Gastrocnemius medialis (tissue), 4 donors: ENCODE measurements around the gene HOMER2. TPM values are rescaled to one million over a fixed set of nuclear protein-coding genes. Genes with fewer than 3 reads are reported as not detected.

Source experiments
- ATAC-seq, 2 donors: fragments of 150-250 bp; one replicate each; pipeline ENCODE4 v1.9.1; 2016
- DNase-seq, 2 donors: peaks; one replicate each; pipeline ENCODE4 v3.0.0-alpha.2; 2019
- H3K27ac ChIP-seq, 4 donors: fragments of 200-600 bp; sonication (generic); 1 replicate in 1 of 4; 2 replicates in 3 of 4; pipeline ENCODE4 v1.5.1; 2016 to 2018; ENCODE audit warnings: mild to moderate bottlenecking in 2 of 4, moderate library complexity in 1 of 4
- H3K27me3 ChIP-seq, 3 donors: fragments of 200-600 bp; sonication (generic) in 2 of 3; 1 replicate in 1 of 3; 2 replicates in 2 of 3; pipeline versions ENCODE4 v1.5.1 to v1.6.0; 2016 to 2019; ENCODE audit warnings: mild to moderate bottlenecking in 1 of 3, moderate library complexity in 1 of 3
- H3K36me3 ChIP-seq, 2 donors: fragments of 200-600 bp; sonication (generic) in 1 of 2; one replicate each; pipeline ENCODE4 v1.5.1; 2017 to 2018
- H3K4me1 ChIP-seq, 2 donors: fragments of 200-600 bp; sonication (generic) in 1 of 2; one replicate each; pipeline ENCODE4 v1.5.1; 2016 to 2017; ENCODE audit warnings: mild to moderate bottlenecking in 2 of 2
- H3K4me3 ChIP-seq, 4 donors: fragments of 200-600 bp; sonication (generic) in 3 of 4; 1 replicate in 1 of 4; 2 replicates in 3 of 4; pipeline ENCODE4 v1.5.1; 2016 to 2019; ENCODE audit warnings: mild to moderate bottlenecking in 2 of 4
- H3K9me3 ChIP-seq, 3 donors: fragments of 200-600 bp; sonication (generic) in 2 of 3; 1 replicate in 1 of 3; 2 replicates in 2 of 3; pipeline ENCODE4 v1.5.1; 2016 to 2019
- POLR2A ChIP-seq, 2 donors: fragments of 450-650 bp; IDR thresholded peaks; one replicate each; pipeline ENCODE4 v1.6.1; 2017; ENCODE audit warnings: antibody characterized with exemption in 2 of 2, mild to moderate bottlenecking in 2 of 2, moderate library complexity in 2 of 2
- in situ Hi-C, 4 donors: fragments of 200-750 bp; cut with MboI; loops; one replicate each; pipeline versions ENCODE4 v1.15.0 to v1.8.0; 2017; ENCODE audit warnings: low sequenced_read_pairs in 4 of 4
- intact Hi-C: fragments of 100-400 bp; cut with DNase I; formaldehyde crosslinking; loops from one replicate; pipeline ENCODE4 v1.15.1; 2023; ENCODE audit warnings: low total_unique reads
- total RNA-seq, 4 donors: library from RNA; depleted of rRNA; stranded (reverse); fragments of >200 nt; gene quantifications; one replicate each; pipeline versions ENCODE4 v1.1.0 to v1.2.3, GENCODE V29; 2016
- TF ChIP-seq, protein P1 (sequence below), 5 experiments: fragments of 450-650 bp in 3 of 5; fragments of 200-600 bp in 2 of 5; sonication (generic) in 2 of 5; IDR thresholded peaks in 4 of 5; conservative IDR thresholded peaks in 1 of 5; 1 replicate in 4 of 5; 2 replicates in 1 of 5; pipeline ENCODE4 v1.5.1; 2016 to 2019; ENCODE audit warnings: antibody characterized with exemption in 5 of 5, mild to moderate bottlenecking in 3 of 5, moderate library complexity in 3 of 5

The HOMER2 gene
- total RNA-seq, 4 donors from 2014 or later = 51.6 to 132 (median 94.5) TPM

DNA sequence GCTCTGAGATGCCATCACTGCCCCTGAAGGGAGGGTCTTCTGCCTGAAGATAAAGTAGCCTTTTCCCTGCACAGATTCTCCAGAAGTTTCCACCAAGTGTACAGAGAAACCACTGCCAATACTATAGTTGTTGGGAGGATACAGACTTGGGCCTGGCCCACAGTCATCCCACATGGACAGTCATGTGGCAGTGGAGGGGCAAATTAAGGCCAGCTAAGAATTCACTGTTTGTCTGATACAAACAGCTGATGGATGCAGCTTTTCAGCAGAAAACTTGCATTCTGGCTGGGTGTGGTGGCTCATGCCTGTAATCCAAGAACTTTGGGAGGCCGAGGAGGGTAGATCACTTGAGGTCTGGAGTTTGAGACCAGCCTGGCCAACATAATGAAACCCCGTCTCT, 22.1 kb downstream of the HOMER2 start:
- in situ Hi-C loops (no loop called here), intact Hi-C loops (no loop called here)
- Histone ChIP-seq H3K9me3 (no peaks in the 10 kb centered on the region), H3K4me3 (no peak overlapping the region), H3K36me3 (no peaks in the 10 kb centered on the region), H3K27ac (peak overlapping the region in 2 of 4 donors; percentile 45 to 58), H3K27me3 (no peaks in the 10 kb centered on the region), H3K4me1 (peaks cover 0 to 5% of the 10 kb centered on the region in 2 donors)
- DNase-seq (no peak), ATAC-seq (no peak)
- TF ChIP-seq, protein P1, sequence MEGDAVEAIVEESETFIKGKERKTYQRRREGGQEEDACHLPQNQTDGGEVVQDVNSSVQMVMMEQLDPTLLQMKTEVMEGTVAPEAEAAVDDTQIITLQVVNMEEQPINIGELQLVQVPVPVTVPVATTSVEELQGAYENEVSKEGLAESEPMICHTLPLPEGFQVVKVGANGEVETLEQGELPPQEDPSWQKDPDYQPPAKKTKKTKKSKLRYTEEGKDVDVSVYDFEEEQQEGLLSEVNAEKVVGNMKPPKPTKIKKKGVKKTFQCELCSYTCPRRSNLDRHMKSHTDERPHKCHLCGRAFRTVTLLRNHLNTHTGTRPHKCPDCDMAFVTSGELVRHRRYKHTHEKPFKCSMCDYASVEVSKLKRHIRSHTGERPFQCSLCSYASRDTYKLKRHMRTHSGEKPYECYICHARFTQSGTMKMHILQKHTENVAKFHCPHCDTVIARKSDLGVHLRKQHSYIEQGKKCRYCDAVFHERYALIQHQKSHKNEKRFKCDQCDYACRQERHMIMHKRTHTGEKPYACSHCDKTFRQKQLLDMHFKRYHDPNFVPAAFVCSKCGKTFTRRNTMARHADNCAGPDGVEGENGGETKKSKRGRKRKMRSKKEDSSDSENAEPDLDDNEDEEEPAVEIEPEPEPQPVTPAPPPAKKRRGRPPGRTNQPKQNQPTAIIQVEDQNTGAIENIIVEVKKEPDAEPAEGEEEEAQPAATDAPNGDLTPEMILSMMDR (IDR thresholded peaks at IDR 0.05 in 4 of 5, conservative IDR thresholded peaks at IDR 0.05 in 1 of 5) = no peak
- no peak for TF ChIP-seq POLR2A (IDR thresholded peaks at IDR 0.05)

DNA sequence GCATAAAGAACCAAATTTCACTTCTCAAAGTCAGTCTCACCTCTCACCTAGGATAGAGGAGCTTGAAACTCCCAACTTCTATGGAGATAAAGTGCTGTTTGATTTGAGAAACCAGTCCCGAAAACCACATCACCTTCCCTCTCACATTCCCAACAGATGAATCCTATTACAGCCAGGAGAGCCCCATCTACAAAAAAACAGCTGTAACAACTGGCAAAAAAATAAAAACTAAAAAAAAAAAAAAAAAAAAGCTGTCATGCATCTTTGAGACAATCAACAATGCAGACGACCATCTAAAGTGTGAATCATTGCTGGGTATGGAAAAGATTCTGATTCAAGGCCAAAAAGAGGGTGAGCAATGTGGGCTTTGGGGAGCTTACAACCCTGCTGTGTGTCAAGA, 23.8 kb downstream of the HOMER2 start:
- H3K4me1 ChIP-seq = peaks cover 0 to 11% of the 10 kb centered on the region in 2 donors
- in situ Hi-C loops = no loop called here
- TF ChIP-seq, protein P1 (IDR thresholded peaks at IDR 0.05 in 4 of 5, conservative IDR thresholded peaks at IDR 0.05 in 1 of 5) = no peak
- TF ChIP-seq POLR2A (IDR thresholded peaks at IDR 0.05) = no peak
- DNase-seq (no peak), ATAC-seq (no peak)
- no peaks in the 10 kb centered on the region for H3K27me3 ChIP-seq
- no peaks in the 10 kb centered on the region for H3K9me3 ChIP-seq
- H3K4me3 ChIP-seq = no peak overlapping the region
- H3K27ac ChIP-seq = no peak overlapping the region
- intact Hi-C loops = no loop called here
- H3K36me3 ChIP-seq = no peaks in the 10 kb centered on the region

DNA sequence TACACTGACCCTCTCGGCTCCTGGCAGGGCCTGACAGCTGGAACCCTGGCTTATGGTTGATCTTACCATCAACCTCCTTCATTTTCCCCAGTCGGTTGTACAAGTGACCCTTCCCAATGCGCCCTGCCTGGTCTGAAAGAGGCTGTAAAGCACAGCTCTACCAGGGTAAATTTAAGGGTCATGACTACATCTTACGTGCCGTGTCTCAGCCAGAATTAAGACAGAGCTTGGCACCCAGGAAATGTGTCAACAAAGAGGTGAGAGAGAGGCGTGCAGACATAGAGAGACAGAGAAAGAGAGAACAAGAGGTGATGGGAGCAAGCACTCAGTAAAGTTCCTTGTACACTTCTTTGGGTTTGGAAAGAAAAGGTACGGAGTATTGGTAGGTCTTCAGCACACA, 28.8 kb downstream of the HOMER2 start:
- peak in 1 of 2 donors; percentile 18 for ATAC-seq
- H3K27ac ChIP-seq = peak overlapping the region; percentile 2 to 94 (median 71)
- TF ChIP-seq POLR2A (IDR thresholded peaks at IDR 0.05) = no peak
- TF ChIP-seq, protein P1 (IDR thresholded peaks at IDR 0.05 in 4 of 5, conservative IDR thresholded peaks at IDR 0.05 in 1 of 5) = no peak
- no peak overlapping the region for H3K4me3 ChIP-seq
- H3K4me1 ChIP-seq = peaks cover 33 to 54% of the 10 kb centered on the region in 2 donors
- no peaks in the 10 kb centered on the region for H3K9me3 ChIP-seq
- DNase-seq = no peak
- in situ Hi-C loops (no loop called here), intact Hi-C loops (no loop called here)
- H3K27me3 ChIP-seq = no peaks in the 10 kb centered on the region
- H3K36me3 ChIP-seq = no peaks in the 10 kb centered on the region

DNA sequence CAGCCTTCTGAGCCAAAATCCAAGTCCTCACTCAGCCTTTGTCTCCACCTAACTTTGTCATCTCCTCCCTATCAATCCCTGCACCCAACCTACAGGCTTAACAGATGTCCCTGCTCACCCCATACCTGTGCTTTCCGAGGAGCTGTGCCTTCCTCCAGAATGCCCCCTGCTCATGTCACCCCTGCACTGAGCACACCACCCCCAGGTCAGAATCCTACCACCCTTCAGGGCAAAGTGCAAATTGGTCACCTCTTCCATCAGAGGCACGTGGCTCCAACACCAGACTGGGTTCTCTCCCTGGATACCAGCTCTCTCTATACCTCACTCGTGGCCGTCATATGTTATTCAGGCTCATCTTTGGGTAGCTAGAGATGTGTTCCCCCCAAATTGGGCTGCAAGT, 29.8 kb downstream of the HOMER2 start:
- in situ Hi-C loops (no loop called here), intact Hi-C loops (no loop called here)
- Histone ChIP-seq H3K36me3 (no peaks in the 10 kb centered on the region), H3K4me1 (peaks cover 41 to 64% of the 10 kb centered on the region in 2 donors), H3K4me3 (no peak overlapping the region), H3K27me3 (no peaks in the 10 kb centered on the region), H3K27ac (peak overlapping the region; percentile 49 to 94 (median 92)), H3K9me3 (no peaks in the 10 kb centered on the region)
- no peak for ATAC-seq
- DNase-seq = no peak
- no peak for TF ChIP-seq POLR2A (IDR thresholded peaks at IDR 0.05)
- TF ChIP-seq, protein P1 (IDR thresholded peaks at IDR 0.05 in 4 of 5, conservative IDR thresholded peaks at IDR 0.05 in 1 of 5) = no peak

DNA sequence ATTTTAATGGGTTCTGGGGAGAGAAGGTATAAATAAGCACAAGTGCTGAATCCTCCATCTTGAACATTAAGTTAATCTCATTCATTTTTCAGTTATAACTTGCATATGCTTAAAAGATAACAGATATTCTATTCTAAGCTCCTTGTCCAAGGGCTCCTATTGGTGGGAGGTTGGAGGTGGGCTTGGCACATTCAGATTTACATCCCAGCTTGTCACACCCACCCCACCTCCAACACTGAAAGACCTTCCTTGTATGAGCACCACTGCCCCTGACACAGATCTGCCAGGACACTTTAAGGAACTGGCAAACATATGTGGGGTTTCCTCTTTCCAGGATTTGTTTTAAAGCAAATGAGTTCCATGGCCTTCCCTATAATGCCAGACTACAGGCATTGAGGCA, 30.6 kb downstream of the HOMER2 start:
- H3K36me3 ChIP-seq = no peaks in the 10 kb centered on the region
- ATAC-seq (no peak), DNase-seq (no peak)
- H3K4me3 ChIP-seq = no peak overlapping the region
- H3K9me3 ChIP-seq = no peaks in the 10 kb centered on the region
- TF ChIP-seq POLR2A (IDR thresholded peaks at IDR 0.05) = no peak
- TF ChIP-seq, protein P1 (IDR thresholded peaks at IDR 0.05 in 4 of 5, conservative IDR thresholded peaks at IDR 0.05 in 1 of 5) = no peak
- no peaks in the 10 kb centered on the region for H3K27me3 ChIP-seq
- intact Hi-C loops (no loop called here), in situ Hi-C loops (no loop called here)
- peak overlapping the region; percentile 49 to 94 (median 92) for H3K27ac ChIP-seq
- peaks cover 49 to 72% of the 10 kb centered on the region in 2 donors for H3K4me1 ChIP-seq
